Activated T-cell treated with anti-CD3 and anti-CD28 coated beads for 1 hour (primary cell): ENCODE measurements around the gene KCNA10.

Experiments used
- DNase-seq: peaks from one replicate; pipeline ENCODE4 v3.0.0-alpha.2; 2020; ENCODE audit warnings: low read depth

KCNA10 gene

DNA sequence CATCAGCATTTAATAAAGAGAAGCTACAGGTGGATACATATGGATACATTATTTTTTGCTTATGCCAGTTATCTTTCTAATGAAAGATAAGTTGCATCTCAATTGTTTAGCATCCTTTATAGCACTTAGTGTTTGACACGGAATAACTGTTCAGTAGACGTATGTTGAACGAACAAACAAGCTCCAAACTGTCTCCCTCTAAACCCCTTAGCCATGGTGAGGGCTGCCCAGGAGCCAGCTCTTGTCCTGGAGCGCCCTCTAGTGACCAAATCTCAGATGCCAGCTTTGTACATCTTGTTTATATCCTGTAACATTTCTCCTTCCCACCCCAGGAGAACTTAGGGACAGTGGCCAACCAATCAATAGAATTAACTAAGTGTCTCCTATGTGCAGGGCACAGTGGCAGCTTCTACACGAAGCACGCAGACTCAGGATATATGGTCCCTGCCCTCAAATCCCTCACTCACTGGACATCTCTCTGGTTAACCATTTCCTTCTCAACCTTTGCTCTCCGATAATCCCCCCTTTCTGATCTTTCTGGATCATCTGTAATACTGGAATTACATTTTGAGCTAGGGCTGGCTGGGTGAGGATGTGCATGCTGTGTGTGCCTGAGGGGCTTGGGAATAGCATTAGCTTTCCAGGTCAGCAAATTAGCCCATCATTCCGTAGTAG, 22.9 kb downstream of the KCNA10 start:
- peak; percentile 71 for DNase-seq

DNA sequence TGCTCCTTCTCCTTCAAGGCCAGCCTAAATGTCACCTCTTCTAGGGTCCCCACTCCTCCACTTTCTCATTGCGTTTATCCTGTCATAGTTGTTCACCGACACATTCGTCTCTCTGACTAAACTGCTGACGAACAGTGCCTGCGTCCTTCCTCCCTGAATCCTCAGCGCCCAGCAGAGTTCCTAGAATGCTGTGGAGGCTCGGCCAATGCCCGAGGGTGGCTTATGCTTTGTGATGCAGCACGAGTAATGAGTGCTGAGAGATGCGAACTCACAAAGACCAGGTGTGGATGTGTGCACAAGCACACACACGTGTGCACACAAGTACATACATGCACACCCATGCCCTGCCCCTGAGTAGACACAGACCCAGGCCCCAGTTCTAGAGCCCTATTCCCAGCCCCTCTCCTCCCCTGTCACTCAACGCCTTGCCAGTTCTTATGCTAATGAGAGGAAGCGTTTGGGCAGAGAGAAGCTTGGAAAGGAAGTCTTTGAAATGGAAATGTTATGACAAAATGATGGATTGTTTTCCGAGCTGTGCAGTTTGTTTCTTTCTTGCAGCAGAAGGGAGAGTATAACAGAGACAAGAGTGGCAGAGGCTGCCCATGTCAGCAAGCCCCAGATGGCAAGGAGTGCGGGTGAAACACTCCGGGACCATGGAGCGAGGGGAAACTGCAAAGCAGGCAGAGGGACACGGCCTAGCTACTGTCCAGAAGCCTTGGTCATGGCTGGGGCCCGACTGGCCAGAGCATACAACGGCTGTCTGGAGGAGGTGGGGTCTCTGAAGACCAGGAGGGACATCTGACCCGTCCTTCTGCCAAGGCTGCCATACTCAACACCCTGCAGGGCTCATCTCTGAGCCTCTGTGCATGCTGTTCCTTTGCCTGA, 24.2 kb downstream of the KCNA10 start:
- DNase-seq = no peak

DNA sequence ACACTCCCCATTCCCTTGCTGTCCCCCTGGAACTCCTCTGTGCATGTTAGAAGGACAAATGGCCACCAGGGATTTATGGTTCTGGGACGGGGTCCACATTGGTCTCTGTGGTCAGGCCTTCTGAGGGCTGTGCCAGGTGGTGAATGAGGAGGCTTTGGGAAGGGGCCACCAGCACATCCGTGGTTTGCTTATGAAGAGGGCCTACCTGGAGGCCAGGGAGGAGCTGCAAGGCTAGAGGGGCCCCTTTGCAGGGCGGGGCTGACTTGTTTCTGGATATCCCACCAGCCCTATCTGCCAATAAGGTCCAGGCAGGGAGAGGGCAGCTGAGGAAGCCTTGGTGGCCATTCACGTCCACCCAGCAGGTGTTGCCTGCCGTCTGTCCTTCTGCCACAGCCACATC, 24.9 kb downstream of the KCNA10 start:
- no peak for DNase-seq

DNA sequence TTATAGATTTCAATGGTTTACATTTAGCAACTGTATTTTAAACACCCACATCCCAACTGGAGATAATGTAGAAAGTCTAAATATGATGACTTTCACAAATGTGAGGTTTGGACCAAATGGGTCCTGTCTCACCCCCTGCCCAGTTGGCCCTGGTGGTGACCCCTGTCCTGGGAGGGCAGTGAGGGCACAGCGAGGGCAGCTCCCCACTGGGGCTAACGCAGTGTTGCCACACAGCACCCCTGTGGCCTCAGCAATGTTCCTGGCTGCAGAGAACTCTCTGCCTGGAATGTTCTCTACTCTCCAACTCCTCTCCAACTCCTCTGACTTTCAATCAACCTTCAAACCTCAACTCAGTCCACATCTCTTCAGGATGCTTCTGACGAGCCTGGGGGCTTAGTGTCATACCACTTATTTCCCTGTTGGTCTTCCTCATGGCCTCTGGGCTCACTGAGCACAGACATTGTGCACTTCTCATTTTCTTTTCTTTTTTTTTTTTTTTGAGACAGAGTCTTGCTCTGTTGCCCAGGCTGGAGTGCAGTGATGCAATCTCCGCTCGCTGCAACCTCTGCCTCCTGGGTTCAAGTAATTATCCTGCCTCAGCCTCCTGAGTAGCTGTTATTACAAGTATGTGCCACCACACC, 25.8 kb downstream of the KCNA10 start:
- no peak for DNase-seq

DNA sequence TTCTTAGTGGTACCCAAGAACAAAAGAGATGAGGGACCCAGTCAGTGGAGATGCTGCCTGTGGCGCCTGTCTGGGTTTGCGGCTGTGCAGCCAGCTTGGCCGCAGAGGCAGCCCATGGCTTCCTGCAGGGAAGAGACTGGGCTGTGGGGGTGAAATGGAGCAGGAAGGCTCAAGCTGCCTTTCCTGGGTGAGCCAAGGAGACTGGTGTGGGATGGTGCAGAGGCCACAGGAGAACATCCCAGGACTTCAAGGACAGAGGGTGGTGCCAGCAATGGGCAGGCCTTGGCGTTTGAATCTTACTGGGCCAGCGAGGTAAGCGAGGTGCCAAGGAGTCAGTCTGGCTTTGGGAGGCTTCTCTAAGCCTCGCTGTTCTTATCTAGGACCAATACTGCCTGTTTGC, 26.4 kb downstream of the KCNA10 start:
- no peak for DNase-seq

DNA sequence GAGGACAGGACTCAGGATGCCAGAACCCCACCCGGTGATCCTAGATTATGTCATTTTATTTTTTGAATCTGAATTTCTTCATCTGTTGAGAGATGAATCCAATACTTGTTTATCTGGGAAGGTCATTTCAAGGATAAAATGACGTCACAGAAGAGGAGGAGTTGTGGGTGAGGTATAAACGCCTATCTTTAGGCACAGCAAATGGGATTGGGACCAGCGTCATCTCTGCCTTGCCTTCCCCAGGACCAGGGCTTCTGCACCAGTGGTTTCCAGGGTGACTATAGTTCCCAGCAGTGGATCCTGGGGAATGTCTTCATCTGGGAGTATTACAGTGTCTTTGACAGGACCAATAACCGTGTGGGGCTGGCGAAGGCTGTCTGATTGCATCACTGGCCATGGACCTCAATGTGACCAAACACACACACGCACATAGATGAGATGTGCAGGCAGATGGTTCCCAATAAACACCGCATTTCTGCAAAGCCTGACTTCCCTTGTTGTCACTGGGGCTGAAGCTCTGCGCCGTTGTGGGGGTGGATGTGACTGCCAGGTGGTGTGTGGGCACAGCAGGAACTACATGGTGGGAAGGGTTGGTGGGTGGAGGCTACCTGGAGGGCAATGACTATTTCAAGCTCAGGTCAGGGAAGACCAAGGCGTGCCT, 28.1 kb downstream of the KCNA10 start:
- no peak for DNase-seq

DNA sequence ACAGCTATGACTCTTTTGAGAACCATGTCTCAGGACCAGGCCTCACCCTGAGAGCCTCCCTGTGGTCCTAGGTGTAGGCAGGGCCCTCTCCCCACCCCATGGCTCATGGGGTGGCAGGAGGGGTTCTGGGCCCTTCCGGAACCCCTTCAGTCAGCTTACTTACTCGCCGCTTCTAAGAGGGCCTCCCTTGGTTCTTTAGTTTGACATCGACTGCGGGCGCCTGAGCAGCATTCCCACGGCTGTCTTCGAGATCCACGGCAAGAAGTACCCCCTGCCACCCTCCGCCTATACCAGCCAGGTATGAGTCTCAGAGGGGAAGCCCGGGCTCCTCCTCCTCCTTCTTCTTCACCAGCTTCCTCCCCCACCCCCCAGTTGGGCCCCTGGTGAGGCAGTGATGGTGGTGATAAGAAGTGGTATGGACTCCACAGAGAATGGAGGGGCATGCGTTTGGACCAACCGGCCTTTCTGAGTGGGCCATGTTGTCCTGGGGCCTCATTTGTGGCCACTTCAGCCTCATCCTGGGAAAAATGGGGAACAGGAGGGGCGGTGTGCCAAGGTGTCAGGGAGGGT, 28.9 kb downstream of the KCNA10 start:
- no peak for DNase-seq

DNA sequence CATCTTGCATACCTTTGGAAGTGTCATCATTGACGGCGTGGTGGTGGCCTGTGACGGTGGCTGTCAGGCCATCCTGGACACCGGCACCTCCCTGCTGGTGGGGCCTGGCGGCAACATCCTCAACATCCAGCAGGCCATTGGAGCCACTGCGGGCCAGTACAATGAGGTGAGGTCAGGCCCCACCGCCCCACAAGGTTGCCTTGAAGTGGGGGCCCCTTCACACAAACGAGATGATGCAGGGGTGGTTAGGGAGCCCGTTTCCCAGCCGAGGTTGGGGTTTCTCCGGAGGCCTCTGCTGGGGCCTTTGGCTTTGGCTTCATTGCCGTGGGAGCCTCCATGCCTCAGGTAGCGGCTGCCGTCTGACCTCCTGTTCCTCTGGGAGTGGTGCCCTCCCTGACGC, 29.6 kb downstream of the KCNA10 start:
- DNase-seq = no peak

DNA sequence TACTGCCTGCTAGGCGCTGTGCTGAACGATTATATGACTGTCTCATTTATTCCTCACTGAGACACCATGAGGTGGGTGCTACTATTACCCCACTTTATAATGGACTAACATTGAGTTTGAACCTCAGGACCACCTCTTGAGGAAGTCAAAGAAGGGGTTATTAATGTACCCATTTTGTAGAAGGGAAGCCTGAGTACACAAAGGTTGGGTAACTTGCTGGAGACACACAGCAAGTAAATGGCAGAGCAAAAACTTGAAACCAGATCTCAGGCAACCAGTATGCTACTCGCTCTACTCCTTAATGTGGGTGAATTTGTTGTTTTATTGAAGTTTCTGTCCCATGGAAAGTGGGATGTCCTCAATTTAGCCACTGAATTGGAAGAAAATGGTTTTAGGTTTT, 30.1 kb downstream of the KCNA10 start:
- no peak for DNase-seq

DNA sequence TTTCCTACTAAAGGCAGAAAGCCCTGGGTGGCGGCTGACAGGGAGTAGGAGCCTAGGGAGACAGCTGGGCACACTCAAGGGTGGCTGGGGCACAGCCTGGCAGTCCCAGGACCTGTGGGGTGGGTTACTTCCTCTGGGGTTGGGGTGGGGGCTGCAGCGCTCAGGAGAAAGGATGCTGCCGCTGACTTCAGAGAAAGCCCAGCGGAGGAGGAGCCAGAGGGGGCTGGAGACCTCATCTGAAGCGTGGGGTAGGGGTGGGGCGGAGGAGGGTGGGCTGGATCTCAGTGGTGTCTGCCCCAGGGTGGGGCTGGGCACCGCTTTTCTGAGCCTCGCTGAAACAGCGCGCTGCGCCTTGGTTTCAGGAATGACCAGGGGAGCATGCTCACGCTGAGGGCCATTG, 30.8 kb downstream of the KCNA10 start:
- no peak for DNase-seq

DNA sequence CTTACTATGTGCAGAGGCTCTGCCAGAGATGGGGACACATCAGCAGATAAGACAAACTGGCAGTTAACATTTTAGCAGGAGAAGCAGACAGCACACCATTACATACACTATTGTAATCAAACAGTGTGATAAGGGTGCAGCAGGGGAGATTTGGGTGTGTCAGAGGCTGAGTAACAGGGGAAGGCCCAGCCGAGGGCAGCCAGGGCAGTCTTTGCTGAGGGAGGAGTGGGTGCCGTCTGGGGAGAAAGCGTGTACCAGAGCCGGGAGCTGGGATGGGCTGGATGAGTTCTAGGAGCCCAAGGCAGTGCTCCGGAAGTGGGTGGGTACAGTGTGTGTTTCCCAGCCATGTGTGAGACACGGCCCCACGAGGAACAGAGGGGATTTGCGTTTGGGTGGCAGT, 31.2 kb downstream of the KCNA10 start:
- DNase-seq = no peak

DNA sequence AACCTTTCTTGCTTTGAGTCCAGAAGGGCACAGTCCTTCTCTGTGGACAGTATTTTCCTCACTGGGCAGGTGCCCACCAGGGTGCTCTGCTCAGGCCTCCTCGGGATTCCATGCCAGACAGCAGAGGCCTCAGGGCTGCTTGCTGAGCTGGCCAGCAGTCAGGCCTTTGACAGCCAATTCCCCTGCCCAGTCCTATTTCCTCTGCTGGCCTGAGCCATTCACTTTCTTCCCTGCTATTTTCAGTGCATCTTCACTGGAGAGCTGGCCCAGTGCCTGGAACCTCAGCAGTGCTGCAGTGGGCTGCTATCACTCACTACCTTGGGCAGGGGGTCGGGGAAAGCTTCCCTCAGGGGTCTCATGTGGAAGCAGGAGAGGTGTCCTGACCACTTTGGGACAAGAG, 33.2 kb downstream of the KCNA10 start:
- DNase-seq = no peak

DNA sequence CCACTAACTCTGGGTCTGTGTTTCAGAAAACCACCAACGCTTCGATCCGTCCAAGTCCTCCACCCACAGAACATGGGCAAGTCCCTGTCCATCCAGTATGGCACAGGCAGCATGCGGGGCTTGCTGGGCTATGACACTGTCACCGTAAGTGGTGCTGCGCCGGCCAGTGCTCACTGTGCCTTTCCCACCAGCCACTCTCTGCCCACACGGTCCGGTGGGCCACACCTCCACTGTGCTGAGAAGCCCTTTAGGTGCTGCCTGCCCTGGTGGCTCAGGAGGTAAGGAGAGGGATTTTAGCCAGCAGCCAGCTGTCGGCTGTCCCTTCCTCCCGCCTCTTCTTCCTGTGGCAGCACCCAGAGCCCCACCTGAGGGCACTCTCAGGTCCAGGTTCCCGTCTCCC, 34.2 kb downstream of the KCNA10 start:
- no peak for DNase-seq

DNA sequence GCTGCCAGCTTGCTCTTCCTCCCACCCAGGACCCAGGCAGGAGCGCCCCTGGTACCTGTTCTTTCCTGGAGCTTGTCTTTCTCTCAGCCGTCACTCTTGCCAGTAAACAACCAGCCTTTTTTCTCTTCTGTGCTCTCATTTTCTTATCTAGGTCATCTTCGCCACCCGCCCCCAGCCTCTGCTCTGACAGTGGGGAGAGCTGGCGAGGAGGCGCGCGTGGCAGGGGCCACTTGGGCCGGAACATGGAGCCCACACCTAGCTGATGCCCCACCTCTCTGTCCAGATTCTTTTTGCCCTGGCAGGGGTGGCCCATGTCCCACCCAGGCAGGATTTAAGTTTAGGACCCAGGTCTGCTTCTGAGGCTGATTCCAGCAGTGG, 35.7 kb downstream of the KCNA10 start:
- DNase-seq = no peak

DNA sequence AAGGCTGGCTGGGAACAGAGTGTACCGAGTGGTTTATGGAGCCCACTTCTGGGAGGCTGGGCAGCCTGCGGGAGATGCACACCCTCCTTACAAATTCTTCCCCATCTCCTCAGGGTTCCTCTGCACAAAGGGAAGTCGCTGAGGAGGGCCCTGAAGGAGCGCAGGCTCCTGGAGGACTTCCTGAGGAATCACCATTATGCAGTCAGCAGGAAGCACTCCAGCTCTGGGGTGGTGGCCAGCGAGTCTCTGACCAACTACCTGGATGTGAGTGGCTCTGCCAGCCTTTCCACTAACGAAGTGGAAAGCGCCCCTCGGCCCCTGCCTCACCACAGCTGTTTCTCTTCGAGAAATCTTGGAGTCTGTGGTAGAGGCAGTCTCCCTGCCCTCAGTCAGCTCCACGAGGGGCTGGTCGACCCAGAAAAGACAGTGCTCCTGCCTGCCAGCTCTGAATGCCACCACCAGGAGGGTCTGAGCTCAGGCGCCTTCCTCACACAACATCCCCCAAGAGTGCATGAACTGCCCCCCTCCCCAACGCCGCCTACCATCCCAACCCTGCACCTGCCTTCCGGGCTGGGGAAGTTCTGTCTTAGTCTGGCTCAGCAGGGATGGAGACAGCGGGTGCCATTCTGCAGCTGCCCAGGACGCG, 36.2 kb downstream of the KCNA10 start:
- no peak for DNase-seq

DNA sequence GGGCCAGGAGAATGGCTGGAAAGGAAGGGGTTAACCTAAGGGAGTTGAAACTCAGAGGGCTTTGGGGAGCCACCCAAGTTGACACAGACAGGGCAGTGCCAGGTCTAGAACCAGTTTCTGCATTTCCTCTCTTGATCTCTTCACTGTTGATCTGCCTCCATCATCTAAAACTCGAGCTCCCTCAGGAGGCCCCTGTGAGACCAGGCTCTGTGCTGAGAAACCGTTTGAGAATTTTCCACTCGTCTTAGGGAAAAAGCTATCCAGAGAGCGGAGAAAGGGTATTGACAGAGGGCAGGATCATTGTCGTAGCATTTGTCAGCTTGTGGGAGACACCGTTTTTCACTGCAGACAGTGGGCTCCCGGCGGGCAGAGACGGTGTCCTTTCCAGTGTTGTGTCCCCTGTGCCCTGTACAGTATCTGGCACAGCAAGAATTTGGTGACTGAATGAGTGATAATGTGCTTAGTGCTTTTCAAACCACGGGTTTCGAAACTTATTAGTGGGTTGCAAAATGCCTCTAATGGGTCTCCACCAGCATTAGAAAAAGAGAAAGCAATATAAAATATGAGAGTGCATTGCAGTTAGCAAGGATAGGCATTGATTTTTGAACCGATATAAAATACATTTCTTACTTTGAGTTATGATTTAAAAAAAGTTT, 36.9 kb downstream of the KCNA10 start:
- no peak for DNase-seq

DNA sequence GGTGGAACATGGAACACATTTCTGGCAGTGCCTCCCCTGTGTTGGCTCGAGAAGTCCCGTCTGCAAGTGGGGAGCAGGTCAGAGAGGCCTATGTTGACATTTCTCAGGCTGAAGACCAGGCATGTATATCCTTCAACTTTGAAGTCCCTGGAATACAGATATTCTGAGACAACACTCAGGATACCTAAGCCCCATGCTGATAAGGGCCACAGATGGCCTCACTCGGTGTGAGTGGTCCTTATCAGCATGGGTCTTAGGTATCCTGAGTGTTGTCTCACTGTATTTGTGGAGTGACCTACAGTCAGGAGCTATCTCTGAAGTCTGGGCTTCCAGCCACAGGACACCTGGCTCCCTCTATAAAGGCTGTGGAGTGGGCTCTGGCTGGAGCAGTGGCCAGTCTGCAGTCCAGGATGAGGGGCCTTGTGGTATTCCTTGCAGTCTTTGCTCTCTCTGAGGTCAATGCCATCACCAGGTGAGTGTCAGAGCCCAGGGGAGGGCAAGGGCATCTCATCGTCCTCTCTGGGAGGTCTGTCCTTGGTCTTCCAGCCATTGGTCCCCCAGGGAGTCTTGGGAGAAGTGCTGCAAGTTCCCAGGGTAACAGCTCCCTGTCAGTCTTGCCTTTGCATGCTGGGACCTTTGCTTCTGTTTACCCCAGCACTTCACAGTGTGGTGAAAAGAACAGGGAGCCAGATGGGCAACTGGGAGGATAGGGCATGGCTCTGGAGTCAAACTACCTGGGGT, 38.4 kb downstream of the KCNA10 start:
- no peak for DNase-seq

DNA sequence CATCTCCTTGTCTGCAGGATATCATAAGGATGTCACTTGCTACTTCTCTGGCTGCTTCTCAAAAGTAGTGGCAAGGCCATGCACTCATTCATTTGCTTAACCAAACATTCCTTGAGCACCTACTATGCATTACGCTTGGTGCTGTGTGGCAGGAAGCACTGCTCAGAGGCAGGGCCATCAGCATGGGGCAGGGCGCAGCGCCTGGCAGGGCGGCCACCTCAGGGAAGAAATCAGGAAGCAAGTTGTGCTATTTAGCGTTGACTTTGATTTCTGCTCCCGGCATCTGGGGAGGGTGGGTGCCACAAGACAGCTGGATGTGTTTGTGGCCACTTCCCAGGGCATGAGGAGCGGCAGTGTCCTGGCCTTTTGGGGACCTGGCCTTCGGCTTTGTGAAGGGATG, 40.1 kb downstream of the KCNA10 start:
- DNase-seq = no peak

DNA sequence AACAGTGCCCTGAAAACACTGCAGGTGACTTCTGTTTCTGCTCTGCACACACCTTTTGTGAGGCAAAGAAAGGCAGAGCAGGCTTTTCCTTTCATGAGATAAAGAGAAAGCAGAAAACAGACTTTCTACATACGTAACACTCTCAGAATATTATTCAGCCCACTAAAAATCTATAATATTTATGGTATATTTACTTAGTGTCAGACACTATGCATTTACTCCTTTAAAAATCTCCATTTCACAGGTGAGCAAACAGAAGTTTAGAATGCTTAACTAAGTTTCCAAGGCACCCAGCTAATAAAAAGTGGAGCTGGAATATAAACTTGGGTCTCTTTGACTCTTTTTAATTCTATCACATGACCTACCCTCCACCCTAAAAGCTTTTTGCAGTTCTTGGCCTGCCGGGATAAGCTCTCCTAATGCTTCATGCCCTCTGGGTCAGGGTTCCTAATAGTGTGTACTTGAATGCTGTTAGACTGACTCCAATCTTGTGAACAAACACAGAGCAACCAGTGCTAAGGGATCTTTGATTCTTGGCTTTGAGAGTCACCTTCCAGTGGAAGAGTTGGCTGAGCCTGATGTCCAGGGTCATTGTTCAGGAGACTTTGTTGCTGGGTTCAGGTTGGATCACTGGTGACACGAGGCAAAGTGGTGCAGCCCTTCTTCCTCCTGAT, 40.9 kb downstream of the KCNA10 start:
- DNase-seq = no peak

DNA sequence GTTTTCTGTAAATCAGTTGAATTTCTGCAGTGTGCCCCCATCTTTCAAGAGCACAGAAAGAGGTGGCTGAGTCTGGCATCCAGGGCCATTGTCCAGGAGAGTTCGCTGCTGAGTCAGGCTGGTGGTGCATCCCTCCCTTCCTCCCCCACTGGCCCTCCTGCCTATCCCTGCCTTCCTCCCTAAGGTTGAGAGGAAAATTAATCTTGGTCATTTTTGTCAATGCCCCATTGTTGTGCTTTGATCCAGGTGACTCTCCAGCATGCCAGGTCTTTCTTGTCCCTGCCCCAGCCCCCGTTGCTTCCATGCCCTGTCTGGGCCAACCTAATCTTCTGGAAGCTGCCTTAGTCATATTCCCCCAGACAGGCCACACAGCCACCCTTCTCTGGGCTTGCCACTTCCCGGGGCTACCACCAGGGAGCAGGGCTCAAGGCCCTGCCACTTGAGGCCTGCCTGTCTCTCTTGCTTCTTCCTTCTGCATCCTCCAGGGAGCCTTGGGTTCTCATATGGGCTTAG, 41.5 kb downstream of the KCNA10 start:
- DNase-seq = no peak
